HG03103 (cell line): Measurements from ENCODE around the gene SLC15A1.

Experiments
- ATAC-seq: cut with Tn5 transposase; IDR thresholded peaks from one replicate; pipeline ENCODE4 v1.9.1; 2021; ENCODE audit warnings: low read depth; ENCODE audit not compliant: unreplicated experiment

SLC15A1 gene

DNA sequence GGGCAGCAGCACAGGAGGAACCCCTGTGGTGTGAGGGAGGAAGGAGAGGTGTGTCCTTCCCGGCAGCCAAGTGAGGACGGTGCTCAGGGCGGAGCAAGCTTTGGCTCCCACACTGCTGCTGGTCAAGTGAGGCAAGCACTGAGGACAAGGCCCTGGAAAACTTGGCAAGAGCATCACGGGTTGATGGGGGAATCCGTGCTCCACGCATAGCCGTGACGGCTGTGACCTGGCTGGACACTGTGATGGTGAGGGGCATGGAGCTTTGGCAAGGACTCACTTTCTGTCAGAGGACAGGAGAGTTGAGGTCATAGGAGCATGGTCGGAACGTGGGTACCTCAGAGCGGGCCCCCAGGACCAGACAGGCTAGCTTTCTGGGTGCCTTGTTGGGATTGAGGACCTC, 29.0 kb upstream of the SLC15A1 start:
- no peak for ATAC-seq

DNA sequence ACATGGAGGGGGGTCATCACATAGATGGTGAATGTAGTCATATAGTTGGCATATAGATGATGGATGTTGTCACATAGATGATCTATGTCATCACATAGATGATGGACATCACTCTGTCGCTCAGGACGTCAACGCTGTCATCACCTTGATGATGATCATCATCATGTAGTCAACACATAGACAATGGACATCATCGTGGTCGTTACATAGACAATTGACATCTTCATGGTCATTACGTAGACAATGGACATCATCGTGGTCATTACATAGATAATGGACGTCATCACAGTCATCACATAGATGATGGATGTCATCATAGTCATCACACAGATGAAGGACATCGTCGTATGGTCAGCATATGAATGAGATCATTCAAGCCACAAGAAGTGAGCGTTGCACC, 28.6 kb upstream of the SLC15A1 start:
- no peak for ATAC-seq

DNA sequence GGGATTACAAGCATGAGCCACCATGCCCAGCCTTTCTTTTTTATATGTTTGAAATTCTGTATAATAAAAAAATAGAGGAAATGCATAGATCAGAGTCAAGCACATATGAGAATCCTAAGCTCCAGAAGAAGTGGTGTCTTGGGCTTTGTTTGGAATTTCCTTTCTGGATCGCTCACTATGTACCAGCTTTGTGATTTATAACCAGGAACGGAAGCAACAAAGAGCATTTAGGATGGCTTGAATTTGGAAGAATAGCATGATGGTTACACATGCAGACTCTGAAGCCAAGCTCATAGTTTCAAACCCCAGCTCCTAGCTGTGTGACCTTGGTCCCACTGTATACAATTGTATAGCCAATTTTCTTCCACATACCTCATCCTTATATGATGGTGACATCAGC, 28.0 kb upstream of the SLC15A1 start:
- ATAC-seq: no peak

DNA sequence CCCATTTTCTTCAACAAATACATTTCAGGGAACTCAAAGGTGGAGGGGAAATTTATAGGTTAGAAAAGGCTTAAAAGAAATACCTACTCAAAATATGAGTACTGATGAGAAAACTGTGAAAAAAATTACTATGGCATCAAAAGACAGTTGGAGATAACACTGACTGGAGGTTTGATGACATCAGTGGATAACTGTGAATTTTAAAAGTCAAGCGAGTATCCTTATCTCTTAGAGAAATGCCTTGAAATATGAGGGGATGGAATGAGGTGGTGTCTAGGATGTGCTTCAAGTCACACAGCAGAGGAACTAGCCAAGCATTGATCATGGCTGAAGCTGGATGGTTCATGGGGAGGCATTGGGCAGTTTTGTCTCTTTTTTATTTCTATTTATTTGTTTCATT, 27.2 kb upstream of the SLC15A1 start:
- no peak for ATAC-seq

DNA sequence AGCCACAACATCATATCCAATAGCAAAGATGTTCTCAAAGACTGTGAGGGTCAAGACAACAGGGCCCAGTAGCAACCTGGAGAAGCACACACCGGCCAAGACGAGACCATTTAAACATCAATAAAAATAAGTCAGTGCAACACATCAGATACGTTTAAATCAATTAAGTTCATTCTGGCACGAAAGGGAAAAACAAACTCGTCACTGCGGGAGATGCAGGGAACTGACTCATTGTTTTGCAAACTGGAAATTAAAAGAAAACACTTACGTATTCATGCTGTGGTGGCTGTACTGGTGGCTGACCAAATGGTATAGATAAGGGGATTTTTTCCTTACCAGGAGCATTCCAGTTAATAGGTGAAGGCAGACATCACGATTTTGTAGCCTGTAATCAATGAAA, 26.3 kb upstream of the SLC15A1 start:
- no peak for ATAC-seq

DNA sequence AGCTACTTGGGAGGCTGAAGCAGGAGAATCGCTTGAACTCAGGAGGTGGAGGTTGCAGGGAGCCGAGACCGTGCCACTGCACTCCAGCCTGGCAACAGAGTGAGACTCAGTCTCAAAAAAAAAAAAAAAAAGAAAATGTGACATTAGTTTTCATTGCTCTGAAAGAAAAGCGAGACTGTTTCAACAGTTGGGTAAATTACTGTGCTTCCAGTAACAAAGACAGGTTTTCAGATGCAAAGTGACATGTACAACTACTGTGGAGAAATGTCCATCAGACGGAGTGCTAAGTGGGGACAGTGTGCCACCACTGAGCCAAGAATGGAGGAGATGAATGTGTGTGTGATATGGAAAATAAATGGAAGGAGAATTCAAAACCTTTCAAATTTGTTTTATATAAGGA, 24.2 kb upstream of the SLC15A1 start:
- no peak for ATAC-seq

DNA sequence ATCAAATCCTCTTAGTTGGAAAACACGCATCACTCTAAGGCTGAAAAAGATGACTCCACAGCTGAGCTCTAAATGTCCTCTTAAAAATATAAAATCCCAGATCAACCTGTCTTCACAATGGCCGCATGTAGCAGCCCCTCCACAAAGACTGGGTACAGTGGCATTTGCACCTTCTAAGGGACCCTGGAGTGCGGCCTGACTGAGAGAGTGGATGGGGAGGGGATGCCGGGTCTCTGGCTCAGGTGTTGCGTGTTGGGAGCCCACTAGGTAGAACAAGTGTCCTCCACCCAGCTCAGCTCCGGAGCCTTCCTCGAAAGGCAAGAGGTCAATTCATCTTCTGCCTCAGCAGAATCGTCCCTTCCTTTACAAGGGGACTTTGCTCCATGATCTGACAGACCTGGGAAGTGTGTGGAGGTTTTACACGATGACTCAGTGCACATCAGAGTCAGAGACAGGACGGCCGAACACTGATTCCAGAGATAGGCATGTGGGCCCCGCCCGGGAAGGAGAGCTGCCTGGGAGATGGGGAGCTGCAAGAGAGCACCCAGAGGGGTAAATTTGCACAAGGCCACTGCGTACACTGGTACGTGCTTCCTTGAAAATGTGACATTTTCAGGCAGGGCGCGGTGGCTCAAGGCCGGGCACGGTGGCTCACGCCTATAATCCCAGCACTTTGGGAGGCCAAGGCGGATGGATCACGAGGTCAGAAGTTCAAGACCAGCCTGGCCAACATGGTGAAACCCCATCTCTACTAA, 23.5 kb upstream of the SLC15A1 start:
- no peak for ATAC-seq

DNA sequence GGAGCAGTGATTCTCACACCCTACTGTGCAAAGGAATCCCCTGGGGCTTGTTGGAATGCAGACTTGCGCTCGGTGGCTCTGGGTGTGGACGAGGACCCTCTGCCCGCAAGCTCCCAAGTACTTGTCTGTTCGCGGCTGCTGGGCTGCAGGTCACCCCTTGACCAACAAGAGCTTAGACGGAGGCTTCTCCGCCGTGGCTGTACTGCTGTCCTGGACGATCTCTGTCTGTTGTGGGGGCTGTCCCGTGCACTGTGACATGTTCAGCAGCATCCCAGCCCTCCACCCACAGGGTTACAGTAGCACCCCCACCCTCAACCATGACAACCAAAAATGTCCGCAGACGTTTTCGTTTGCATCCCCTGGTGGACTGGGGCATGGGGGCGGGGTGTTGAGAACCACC, 22.9 kb upstream of the SLC15A1 start:
- no peak for ATAC-seq

DNA sequence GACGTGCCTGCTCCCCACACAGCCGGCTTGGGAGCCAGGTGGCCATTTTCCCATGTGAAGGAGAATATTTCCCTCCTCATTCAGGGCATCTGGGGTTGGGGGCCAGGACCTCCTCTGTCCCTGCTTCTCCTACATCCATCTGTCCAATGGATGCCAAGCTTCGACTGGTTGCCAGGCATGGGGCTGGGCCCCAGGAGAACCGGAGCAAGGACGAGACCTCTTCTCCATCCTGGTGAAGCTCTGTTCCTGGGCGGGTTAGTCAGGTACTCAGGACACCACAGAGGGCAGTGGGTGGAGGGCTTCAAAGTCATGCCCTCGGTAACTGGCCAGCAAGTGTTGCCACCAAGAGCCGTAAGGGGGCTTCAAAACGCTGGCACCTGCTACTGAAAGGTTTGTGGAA, 22.3 kb upstream of the SLC15A1 start:
- ATAC-seq: no peak

DNA sequence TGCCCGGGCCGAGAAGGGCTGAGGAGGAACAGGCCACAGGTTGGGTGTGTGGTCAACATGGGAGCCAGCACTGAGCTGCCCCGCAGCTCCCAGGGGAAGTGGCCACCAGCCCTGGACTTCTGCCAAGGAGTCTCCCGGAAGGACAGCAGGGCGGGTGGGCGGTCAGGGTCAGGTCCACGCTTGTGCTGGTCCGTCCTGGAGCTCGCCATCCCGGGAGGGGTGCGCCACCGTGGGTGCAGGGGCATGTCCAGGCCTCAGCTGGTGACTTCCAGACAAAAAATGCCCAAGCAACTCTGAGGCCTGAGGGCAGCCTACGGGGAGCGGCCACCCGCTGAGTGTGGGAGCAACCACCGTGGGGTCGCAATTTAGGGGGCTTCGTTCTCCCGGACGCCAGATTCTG, 21.4 kb upstream of the SLC15A1 start:
- no peak for ATAC-seq

DNA sequence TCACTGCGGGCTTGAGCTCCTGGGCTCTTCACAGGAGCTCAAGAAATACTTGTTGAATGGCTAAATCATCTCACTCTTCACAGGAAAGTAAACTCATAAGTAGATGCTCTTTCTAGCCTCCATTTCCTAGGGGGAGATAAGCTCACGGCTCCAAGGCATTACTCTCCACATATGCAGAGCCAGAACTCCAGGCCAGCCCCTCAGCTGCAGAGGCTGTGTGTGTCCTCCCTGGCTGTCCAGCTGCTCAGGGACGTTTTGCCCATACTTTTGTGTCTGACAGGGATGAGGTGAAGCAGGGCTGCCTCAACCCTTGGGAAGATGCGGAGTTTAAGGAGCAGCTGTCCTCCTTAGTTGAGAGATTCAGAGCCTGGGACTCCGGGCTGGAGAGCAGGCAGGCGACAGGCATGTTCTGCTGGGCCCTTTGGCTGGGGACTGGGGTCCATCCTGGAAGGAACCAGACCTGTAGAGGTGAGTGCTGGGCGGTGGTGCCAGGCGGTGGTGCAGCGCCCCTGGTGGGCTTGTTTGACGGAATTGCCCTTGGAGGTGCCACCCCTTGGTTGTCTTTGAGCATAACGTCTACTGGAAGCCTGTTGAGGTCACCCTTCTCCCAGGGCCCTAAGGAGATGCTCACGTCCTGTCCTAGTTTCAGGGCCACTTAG, 20.5 kb upstream of the SLC15A1 start:
- no peak for ATAC-seq

DNA sequence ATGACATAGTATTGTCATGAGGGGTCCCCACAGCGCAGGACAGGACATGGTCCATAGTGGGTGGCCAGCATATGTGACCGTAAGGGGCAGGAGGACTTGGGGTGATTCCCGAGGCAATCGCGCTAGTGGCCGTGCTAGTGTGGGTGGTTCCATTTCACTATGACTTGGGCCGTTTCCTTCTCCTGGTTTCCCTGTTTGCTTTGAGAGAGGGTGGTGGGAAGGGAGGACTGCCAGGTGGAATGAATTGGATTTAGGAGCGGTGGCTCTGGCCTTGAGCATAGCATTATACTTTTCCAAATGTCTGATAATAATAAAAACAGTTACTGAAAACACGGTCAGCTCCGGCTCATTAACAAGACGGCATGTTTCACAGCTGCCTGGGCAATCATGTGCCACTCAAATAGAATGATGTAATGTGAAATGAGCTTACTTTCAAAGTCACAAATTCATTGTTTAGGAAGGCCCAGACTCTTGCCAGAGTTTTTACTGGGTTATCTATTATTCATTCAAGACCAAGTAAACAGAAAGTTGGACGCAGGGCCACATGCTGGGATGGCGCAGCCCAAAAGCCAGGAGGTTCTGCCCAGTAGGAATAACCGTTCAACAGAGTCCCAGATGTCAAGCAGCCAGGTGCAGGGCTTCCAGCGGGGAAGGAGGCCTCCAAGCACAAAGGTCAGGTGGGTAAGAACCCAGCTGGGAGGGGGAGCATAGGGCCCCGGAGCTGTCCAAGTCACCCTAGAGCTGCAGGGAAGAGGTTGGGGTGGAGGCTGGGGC, 19.6 kb upstream of the SLC15A1 start:
- no peak for ATAC-seq

DNA sequence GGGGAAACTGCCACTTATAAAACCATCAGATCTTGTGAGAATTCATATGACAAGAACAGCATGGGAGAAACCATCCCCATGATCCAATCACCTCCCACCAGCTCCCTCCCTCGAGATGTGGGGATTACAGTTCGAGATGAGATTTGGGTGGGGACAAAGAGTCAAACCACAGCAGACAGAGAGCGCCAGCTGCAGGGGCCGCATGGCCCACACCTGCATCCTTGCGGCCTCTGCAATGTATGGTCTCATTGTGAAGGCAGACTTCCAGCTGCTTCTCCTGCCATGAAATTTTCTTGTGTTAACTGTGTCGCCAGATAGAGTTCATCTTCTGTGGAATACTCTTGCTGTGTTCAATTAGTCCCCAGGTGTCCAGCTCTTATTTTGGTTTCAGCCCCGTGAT, 17.3 kb upstream of the SLC15A1 start:
- ATAC-seq: no peak

DNA sequence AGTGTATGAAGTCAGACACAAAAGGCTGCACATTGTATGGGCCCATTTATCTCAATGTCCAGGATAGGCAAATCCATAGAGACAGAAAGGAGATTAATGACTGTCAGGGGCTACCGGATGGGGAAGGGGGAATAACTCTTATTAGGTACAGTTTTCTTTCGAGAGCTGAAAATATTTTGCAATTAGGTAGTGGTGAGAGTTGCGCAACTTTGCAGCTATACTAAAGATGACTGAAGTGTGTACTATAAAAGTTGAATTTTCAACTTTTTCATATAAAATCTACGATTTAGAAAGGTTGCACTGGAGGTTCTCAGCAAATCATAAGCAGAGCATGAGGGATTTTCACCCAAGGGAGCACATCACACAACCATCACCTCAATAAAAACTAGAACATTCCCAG, 16.1 kb upstream of the SLC15A1 start:
- no peak for ATAC-seq

DNA sequence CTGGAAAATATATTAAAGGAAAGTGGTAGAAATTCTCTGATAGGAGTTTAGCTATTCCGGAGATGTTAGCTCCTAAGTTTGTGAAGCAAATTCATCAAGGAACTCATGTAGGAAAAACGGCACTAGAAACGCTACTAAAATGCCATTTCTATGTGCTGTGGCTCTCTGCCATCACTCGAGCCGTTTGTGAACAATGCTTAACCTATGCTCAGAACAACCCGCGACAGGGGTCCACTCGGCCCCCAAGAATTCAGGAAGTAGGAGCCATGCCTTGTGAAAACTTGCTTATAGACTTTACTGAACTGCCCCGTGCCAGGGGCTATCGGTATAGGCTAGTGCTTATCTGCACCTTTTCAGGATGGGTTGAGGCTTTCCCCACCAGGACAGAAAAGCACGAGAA, 14.2 kb upstream of the SLC15A1 start:
- ATAC-seq: no peak

DNA sequence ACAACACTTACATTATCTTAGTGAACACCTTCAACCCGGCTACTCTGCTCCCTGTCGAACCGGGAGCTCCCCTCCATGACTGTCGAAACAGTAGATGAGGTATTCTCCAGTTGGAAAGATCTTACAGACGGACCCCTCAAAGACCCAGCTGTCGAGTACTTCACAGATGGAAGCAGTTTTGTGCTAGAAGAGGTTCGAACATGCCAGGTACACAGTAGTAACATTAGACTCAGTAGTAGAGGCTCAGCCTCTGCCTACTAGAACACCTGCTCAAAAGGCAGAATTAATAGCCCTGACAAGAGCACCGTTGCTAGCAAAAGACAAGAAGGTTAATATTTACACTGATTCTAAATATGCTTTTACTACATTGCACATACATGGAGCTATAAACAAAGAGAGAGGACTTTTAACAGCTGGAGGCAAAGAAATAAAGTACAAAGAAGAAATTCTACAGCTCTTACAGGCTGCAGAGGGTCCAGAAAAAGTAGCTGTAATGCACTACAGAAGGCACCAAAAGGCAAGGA, 13.6 kb upstream of the SLC15A1 start:
- ATAC-seq: no peak

DNA sequence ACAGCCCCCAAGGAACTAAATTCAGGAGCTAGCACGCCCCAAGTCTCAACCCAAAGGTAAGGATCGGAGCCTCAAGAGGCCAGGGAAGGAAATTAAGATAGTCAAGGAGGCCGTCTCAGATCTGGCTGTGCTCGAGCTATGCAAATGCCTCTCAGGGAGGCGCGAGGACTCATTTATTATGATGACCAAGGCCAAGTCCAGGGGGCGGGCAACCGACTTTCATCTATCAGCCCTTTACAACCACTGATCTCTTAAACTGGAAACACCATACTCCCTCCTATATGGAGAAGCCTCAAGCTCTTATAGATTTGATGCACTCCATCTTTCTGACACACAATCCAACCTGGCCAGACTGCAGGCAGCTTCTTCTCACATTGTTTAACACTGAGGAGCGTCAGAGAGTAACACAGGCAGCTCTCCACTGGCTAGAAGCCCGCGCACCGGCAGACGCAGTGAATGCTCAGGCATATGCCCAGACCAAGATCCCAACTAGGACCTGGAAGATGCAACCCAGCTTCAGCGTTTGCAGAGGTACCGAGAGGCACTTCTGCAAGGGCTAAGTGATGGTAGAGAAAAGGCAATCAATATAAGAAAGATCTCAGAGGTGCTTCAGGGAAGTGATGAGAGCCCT, 9.6 kb upstream of the SLC15A1 start:
- no peak for ATAC-seq

DNA sequence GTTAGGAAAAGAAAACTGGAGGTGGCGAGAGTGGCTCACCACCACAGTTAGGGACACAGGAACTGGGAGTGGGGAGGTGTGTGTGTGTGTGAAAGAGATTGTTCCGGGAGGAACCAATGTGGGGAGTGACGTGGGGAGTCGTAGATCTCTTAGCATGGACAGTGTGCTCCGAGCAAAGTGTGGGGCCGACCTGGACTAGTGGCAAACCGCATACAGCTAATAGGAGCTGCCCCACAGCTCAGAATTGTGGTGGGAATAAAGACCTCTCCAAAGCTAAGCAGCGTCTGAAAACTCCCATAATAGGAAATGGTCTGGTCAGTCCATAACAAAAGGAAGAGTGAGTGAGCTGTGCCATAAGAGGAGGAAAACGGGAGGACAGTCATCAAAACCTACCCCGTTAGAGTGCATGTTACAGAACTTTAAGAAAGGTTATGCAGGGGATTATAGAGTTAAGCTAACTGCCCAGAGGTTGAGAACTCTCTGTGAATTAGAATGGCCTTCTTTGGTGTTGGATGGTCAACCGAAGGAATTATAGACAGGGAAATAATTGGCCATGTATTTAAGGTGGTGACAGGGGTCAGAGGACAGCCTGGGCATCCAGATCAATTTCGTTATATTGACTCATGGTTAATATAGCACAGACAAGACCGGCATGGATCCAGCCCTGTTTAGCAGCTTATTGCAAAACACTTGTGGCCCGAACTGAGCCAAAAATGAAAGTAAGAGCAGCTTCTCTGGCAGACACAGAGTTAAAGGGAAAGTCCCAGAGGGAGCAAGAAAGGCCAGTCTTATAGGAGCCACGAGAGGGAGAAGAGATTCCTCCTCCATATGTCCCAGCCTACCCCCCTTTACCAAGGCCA, 8.9 kb upstream of the SLC15A1 start:
- no peak for ATAC-seq

DNA sequence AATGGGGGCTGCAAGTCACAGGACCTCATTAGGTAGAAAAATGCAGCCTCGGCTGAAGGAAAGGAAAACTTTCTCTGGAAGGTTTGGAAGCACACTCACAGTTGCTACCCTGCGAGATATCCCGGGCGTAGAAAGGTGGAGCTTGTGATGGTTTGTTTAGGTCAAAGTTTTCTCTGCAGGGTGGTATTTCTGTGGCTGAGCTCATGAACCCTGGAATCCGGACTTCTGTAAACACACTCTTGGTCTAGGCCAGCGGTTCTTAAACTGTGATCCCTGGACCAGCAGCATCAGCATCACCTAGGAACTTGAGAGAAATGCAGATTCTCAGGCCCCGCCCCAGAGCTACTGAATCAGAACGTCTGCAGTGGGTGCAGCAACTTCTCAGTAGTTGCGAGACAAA, 3.3 kb upstream of the SLC15A1 start:
- no peak for ATAC-seq

DNA sequence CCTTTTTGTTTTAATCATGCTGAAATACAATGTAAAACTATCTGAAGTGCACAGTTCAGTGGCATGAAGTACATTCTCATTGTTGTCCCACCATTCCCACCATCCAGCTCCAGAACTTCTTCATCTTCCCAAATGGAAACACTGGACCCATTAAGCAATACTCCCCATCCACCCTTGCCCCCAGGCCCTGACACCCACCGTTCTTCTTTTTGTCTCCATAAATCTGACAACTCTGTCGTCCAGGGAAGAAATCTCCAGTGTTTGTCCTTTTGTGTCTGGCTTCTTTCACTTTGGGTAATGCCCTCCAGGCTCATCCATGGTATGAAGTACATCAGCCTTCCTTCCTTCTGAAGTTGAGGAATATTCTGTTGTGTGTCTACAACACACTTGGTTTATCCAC, 2.6 kb upstream of the SLC15A1 start:
- ATAC-seq: no peak
